GM10266 (cell line): ENCODE data around the gene SPARC.
"Not testable (repeated sequence)": the region's sequence is repeated elsewhere in the genome, so short reads cannot be mapped to it uniquely, and the experiment has no call there.

Source experiments
- DNase-seq: peaks from one replicate; pipeline ENCODE4 v3.0.0; 2012; ENCODE audit errors: extremely low spot score
- CTCF ChIP-seq: IDR thresholded peaks from 2 replicates; pipeline ENCODE4 v1.5.1; 2012; ENCODE audit warnings: mild to moderate bottlenecking, low read depth; ENCODE audit not compliant: control insufficient read depth, insufficient read depth; ENCODE audit errors: missing control alignments

Gene SPARC

GRCh38 chr5:151686674-151687407 lies at the start of gene SPARC:
Gene SPARC (minus strand): TSS chr5:151686915. CDS start chr5:151676188, 10,727 bp downstream.
- DNase-seq = peak; percentile 35
- no peak for TF ChIP-seq CTCF

GRCh38 chr5:151735646-151736045 lies 48.9 kb upstream of the SPARC start:
- no peak for DNase-seq
- no peak for TF ChIP-seq CTCF

- no peak for DNase-seq
- TF ChIP-seq CTCF = no peak
Measured at GRCh38 chr5:151734064-151734408, 47.3 kb upstream of the SPARC start.

- DNase-seq = no peak
- TF ChIP-seq CTCF = no peak
Measured at GRCh38 chr5:151733358-151734063, 46.8 kb upstream of the SPARC start.

GRCh38 chr5:151730381-151730780 lies 43.7 kb upstream of the SPARC start:
- DNase-seq = no peak
- TF ChIP-seq CTCF = no peak

- not testable (repeated sequence) for DNase-seq
Measured at GRCh38 chr5:151729597-151729996, 42.9 kb upstream of the SPARC start.

GRCh38 chr5:151724360-151724759 lies 37.6 kb upstream of the SPARC start:
- TF ChIP-seq CTCF = no peak
- no peak for DNase-seq

GRCh38 chr5:151722546-151722945 lies 35.8 kb upstream of the SPARC start:
- no peak for DNase-seq
- no peak for TF ChIP-seq CTCF
